Mucosa of descending colon (tissue), 3 donors: ENCODE data around the gene TMEM51. TPM values are rescaled to one million over a fixed set of nuclear protein-coding genes. Genes with fewer than 3 reads are reported as not detected.

ENCODE experiments used
- ATAC-seq: fragments of 200-7000 bp; cut with Tn5 transposase; one replicate; pipeline ENCODE4 v1.9.1; 2020; ENCODE audit warnings: mild to moderate bottlenecking, moderate library complexity
- DNase-seq, 3 donors: peaks; one replicate each; pipeline ENCODE4 v3.0.0-alpha.2; 2020
- H3K36me3 ChIP-seq: fragments of 200-600 bp; one replicate; pipeline ENCODE4 v1.8.0; 2021; ENCODE audit warnings: low read depth, mild to moderate bottlenecking
- H3K4me1 ChIP-seq: fragments of 200-600 bp; one replicate; pipeline ENCODE4 v1.8.0; 2021; ENCODE audit warnings: low read depth, mild to moderate bottlenecking
- H3K4me3 ChIP-seq: fragments of 200-600 bp; one replicate; pipeline ENCODE4 v1.8.0; 2021; ENCODE audit warnings: mild to moderate bottlenecking
- H3K9me3 ChIP-seq: fragments of 200-600 bp; one replicate; pipeline ENCODE4 v1.8.0; 2021; ENCODE audit warnings: mild to moderate bottlenecking
- intact Hi-C, 2 donors: fragments of 100-400 bp; cut with DNase I in 1 of 2; cut with micrococcal nuclease in 1 of 2; formaldehyde crosslinking; loops; one replicate each; pipeline versions ENCODE4 v1.11.0 to v1.11.1; 2022; cut with DNase I, micrococcal nuclease
- long read RNA-seq, 2 donors: library from polyadenylated mRNA; unstranded; transcript quantifications; one replicate each; pipeline ENCODE4 v2.0.0, GENCODE V29; 2019 to 2021
- total RNA-seq, 3 donors: library from RNA; stranded (reverse); fragmentation: NEBNext Ultra II Directional in 2 of 3; extraction: Animal tissue kit (Norgen Biotek cat#: 25700) in 2 of 3; gene quantifications; one replicate each; pipeline versions ENCODE4 v1.2.1 to v1.2.4, GENCODE V29; 2021 to 2023
- TF ChIP-seq, protein P1 (sequence below): fragments of 200-600 bp; IDR thresholded peaks from one replicate; pipeline ENCODE4 v1.8.0; 2022; ENCODE audit warnings: antibody characterized with exemption, mild to moderate bottlenecking
- donor health status: DM: no; HTN: no; CAD: no; lungs with moderate emphysema.
- donor health status: DM: no; HTN: no; CAD: no.
- donor health status: DM: no; HTN: yes; CAD: no.

The TMEM51 gene, protein sequence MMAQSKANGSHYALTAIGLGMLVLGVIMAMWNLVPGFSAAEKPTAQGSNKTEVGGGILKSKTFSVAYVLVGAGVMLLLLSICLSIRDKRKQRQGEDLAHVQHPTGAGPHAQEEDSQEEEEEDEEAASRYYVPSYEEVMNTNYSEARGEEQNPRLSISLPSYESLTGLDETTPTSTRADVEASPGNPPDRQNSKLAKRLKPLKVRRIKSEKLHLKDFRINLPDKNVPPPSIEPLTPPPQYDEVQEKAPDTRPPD
- 10 to 100 TPM; 19.1 to 31.8 (median 26.6) TPM for total RNA-seq
- long read RNA-seq, donor 1, transcript TMEM51-203 (3 exons, 1,842 nt), result major isoform, 24 of 52 reads
- long read RNA-seq, donor 1, transcript TMEM51-201 (4 exons, 1,931 nt), result minor isoform, 20 of 52 reads
- long read RNA-seq, donor 1, partial matches to known transcripts, result 4 of 52 reads
- long read RNA-seq, donor 1, other reads (novel, unspliced or antisense), result 2 of 52 reads
- long read RNA-seq, donor 2, partial matches to known transcripts, result 0 of 1 reads
- long read RNA-seq, donor 2, other reads (novel, unspliced or antisense), result 1 of 1 reads

DNA sequence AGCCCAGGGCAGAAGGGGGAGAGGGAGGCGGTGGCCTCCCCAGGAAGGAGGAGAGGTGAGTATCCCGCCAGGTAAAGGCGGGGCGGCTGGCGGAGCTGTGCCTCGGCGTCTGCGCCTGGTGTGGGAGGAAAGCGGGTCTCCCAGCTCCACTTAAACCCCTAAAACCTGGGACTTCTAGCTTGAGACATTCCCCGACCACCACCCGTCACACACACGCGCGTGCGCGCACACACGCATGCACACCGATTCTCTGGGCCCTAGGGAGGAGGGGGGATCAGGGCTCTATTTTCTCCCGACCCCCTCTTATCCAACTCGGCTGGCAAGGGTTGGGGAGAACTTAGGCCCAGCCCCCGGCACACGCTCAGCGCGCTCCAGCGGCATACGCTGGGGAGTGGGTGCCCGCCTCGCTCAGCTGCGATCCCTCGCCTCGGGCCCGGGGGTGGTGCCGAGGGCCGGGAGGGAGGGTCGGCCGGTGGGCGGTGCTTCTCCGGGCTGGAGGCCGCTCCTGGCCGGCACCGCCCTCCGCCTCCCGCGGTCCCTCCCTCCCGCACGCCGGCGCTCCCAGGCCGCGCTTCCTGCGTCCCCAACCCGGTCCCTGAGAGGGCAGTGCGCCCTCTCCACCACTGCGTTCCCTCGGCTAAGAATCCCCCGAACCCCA lies at the start of gene TMEM51:
TSS of gene TMEM51 (plus strand) at position 564 of the 658 bp plus-strand sequence. CDS start 61,341 bp downstream, outside the sequence.
- TF ChIP-seq, protein P1, sequence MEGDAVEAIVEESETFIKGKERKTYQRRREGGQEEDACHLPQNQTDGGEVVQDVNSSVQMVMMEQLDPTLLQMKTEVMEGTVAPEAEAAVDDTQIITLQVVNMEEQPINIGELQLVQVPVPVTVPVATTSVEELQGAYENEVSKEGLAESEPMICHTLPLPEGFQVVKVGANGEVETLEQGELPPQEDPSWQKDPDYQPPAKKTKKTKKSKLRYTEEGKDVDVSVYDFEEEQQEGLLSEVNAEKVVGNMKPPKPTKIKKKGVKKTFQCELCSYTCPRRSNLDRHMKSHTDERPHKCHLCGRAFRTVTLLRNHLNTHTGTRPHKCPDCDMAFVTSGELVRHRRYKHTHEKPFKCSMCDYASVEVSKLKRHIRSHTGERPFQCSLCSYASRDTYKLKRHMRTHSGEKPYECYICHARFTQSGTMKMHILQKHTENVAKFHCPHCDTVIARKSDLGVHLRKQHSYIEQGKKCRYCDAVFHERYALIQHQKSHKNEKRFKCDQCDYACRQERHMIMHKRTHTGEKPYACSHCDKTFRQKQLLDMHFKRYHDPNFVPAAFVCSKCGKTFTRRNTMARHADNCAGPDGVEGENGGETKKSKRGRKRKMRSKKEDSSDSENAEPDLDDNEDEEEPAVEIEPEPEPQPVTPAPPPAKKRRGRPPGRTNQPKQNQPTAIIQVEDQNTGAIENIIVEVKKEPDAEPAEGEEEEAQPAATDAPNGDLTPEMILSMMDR, result no peak
- ATAC-seq (peak; percentile 83), DNase-seq (peak; percentile 86 to 92 (median 89))
- Histone ChIP-seq H3K9me3 (no peaks in the 10 kb centered on the region), H3K4me3 (peak within 1 kb of the TSS; percentile 69), H3K36me3 (no peaks in the 10 kb centered on the region), H3K4me1 (peaks cover 18% of the 10 kb centered on the region)
- intact Hi-C loops, result loop anchor here (5.0 to 10.0 kb wide), 2 partner anchors 61 to 119 kb away; no protein-coding TSS in a partner anchor

DNA sequence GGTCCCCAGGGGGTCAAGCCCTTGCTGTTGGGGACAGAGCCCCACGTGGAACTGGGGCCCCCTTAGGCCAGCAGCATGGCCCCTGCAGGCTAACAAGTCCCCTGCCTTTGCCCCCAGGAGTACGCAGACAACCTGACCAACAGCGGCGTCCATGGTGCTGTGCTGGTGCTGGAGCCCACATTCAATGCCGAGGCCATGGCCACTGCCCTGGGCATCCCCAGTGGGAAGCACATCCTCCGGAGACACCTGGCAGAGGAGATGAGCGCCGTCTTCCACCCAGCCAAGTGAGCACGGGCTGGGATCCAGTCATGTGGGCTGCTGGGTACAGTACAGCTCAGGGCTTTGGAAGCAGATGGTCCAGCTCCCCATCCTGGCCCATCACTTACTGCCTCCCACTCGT lies 49.6 kb upstream of the TMEM51 start:
- no peaks in the 10 kb centered on the region for H3K4me1 ChIP-seq
- DNase-seq (no peak), ATAC-seq (no peak)
- H3K9me3 ChIP-seq, result no peaks in the 10 kb centered on the region
- H3K4me3 ChIP-seq, result no peak overlapping the region
- TF ChIP-seq, protein P1, result no peak
- intact Hi-C loops, result no loop called here
- no peaks in the 10 kb centered on the region for H3K36me3 ChIP-seq

DNA sequence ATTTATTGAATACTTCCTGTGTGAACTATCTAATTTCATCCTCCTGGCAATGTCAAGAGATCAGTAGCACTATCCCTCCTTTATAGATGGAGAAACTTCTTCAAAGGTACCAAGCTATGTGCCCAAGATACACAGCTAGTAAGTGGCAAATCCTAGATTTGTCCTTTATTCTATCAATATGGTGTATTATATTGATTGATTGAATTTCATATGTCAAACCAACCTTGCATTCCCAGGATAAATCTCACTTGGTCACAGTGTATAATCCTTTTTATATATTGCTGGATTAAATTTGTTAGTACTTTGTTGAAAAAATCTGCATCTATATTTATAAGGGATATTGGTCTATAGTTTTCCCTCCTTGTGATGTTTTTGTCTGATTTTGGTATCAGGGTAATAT lies 48.8 kb upstream of the TMEM51 start:
- ATAC-seq (no peak), DNase-seq (no peak)
- Histone ChIP-seq H3K9me3 (no peaks in the 10 kb centered on the region), H3K36me3 (no peaks in the 10 kb centered on the region), H3K4me1 (no peaks in the 10 kb centered on the region), H3K4me3 (no peak overlapping the region)
- intact Hi-C loops, result no loop called here
- TF ChIP-seq, protein P1, result no peak

DNA sequence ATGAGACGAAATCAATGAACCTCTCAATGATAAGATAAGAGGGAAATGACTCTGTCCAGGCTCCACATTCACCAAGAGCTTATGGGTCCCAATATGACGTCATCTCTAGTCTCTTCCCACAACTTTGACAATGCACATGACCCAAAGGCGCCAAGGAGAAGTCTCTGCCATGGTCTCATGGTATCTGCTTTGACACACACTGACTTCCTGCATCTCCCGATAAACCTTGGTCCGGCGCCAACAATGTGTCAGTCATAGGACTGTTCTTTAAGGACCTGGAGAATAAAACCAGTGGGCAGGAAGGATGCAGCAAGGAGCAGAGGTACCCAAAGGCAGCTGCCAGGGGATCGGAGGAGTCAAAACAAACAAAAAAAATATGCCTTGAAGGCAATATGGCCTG lies 46.9 kb upstream of the TMEM51 start:
- TF ChIP-seq, protein P1, result no peak
- Histone ChIP-seq H3K4me3 (no peak overlapping the region), H3K4me1 (no peaks in the 10 kb centered on the region), H3K9me3 (no peaks in the 10 kb centered on the region), H3K36me3 (no peaks in the 10 kb centered on the region)
- peak; percentile 28 for ATAC-seq
- DNase-seq, result peak in 2 of 3 donors; percentile 43 to 50
- intact Hi-C loops, result no loop called here

DNA sequence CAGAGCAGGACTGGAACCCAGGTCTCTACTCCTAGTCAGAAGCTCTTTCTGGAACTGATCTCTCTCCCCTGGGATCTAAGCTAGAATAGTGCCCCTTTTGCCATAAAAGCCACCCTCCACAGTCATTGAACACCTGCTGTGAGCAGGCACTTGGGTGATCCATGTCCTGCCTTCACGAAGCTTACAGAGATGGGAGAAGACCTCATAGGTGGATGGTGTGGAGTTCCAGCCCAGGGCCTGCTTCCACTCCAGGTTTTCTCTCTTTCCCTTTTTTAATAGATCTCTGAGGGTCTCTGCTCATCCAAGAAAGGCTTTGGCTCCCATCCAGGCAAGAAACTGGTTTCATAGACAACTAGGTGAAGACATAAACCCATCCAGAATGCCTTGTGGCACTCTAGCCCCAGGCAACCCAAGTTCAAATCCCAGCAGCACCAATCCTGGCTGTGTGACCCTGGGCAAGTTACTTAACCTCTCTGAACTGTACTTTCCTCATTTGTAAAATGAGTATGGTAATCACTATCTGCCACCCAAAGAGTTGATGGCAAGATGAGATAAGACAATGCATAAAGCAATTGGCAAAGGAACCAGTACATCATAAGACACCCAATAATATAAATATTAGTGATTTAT lies 46.4 kb upstream of the TMEM51 start:
- no peak for ATAC-seq
- no peaks in the 10 kb centered on the region for H3K9me3 ChIP-seq
- TF ChIP-seq, protein P1, result no peak

More for the DNA sequence above, 46.4 kb upstream of the TMEM51 start:
- intact Hi-C loops, result no loop called here
- no peak overlapping the region for H3K4me3 ChIP-seq
- no peak for DNase-seq
- no peaks in the 10 kb centered on the region for H3K4me1 ChIP-seq
- H3K36me3 ChIP-seq, result no peaks in the 10 kb centered on the region
